MM.1S (cell line): Measurements from ENCODE around the gene RBM17.

Experiments
- DNase-seq: peaks from one replicate; pipeline ENCODE4 v3.0.0-alpha.2; 2015
- H2AFZ ChIP-seq: fragments of 300-600 bp; sonication (generic); 2 replicates; pipeline ENCODE4 v1.6.0; 2016; ENCODE audit warnings: antibody characterized with exemption, low read length
- H3F3A ChIP-seq: fragments of 300-600 bp; sonication (generic); 2 replicates; pipeline ENCODE4 v1.6.1; 2016; ENCODE audit warnings: mild to moderate bottlenecking, antibody characterized with exemption, low read length, moderate library complexity, mixed read lengths; ENCODE audit not compliant: insufficient read depth
- H3K27ac ChIP-seq: fragments of 300-600 bp; sonication (generic); 2 replicates; pipeline ENCODE4 v1.5.1; 2016; ENCODE audit warnings: mild to moderate bottlenecking, low read length
- H3K27me3 ChIP-seq: fragments of 300-600 bp; sonication (generic); replicated peaks from 2 replicates; pipeline ENCODE4 v1.6.0; 2016; ENCODE audit warnings: low read length; ENCODE audit not compliant: insufficient read depth
- H3K36me3 ChIP-seq: fragments of 300-600 bp; sonication (generic); replicated peaks from 2 replicates; pipeline ENCODE4 v1.6.1; 2016; ENCODE audit warnings: mild to moderate bottlenecking, low read length, mixed read lengths; ENCODE audit not compliant: insufficient read depth
- H3K4me1 ChIP-seq: fragments of 300-600 bp; sonication (generic); 2 replicates; pipeline ENCODE4 v1.6.1; 2016; ENCODE audit warnings: low read length, mixed read lengths
- H3K4me2 ChIP-seq: fragments of 300-600 bp; sonication (generic); 2 replicates; pipeline ENCODE4 v1.6.0; 2016; ENCODE audit warnings: low read depth, low read length
- H3K4me3 ChIP-seq: fragments of 300-600 bp; sonication (generic); 2 replicates; pipeline ENCODE4 v1.5.1; 2016; ENCODE audit warnings: low read length, mixed read lengths
- H3K79me2 ChIP-seq: fragments of 300-600 bp; sonication (generic); 2 replicates; pipeline ENCODE4 v1.6.1; 2016; ENCODE audit warnings: mixed run types, low read length, mixed read lengths
- H3K9ac ChIP-seq: fragments of 300-600 bp; sonication (generic); 2 replicates; pipeline ENCODE4 v1.6.1; 2016; ENCODE audit warnings: low read length, mixed read lengths
- H3K9me2 ChIP-seq: fragments of 300-600 bp; sonication (generic); replicated peaks from 2 replicates; pipeline ENCODE4 v1.6.1; 2016; ENCODE audit warnings: mild to moderate bottlenecking, low read length, mixed read lengths; ENCODE audit not compliant: insufficient read depth
- H3K9me3 ChIP-seq: fragments of 300-600 bp; sonication (generic); replicated peaks from 2 replicates; pipeline ENCODE4 v1.6.1; 2016; ENCODE audit warnings: mild to moderate bottlenecking, low read length, mixed read lengths; ENCODE audit not compliant: insufficient read depth
- H4K20me1 ChIP-seq: fragments of 300-600 bp; sonication (generic); 2 replicates; pipeline ENCODE4 v1.6.1; 2016; ENCODE audit warnings: mild to moderate bottlenecking, low read length, moderate library complexity, mixed read lengths; ENCODE audit not compliant: insufficient read depth
- CTCF ChIP-seq: fragments of 300-600 bp; sonication (generic); IDR thresholded peaks from 2 replicates; pipeline ENCODE4 v1.5.1; 2016; ENCODE audit warnings: antibody characterized with exemption, low read length, mixed read lengths
- EZH2 ChIP-seq: fragments of 300-600 bp; sonication (generic); optimal IDR thresholded peaks from 2 replicates; pipeline ENCODE3; 2017; ENCODE audit warnings: low read depth, mild to moderate bottlenecking, antibody characterized with exemption, low read length, mixed read lengths
- EZH2phosphoT487 ChIP-seq: fragments of 300-600 bp; sonication (generic); IDR thresholded peaks from 2 replicates; pipeline ENCODE4 v1.6.1; 2018; ENCODE audit warnings: antibody characterized with exemption, low read length

The RBM17 gene

GRCh38 chr10:6065835-6066234 is 23.0 kb upstream of the RBM17 start:
- Histone ChIP-seq H3K9ac (no peak overlapping the region), H3K79me2 (no peaks in the 10 kb centered on the region)

GRCh38 chr10:6067457-6067856 is 21.4 kb upstream of the RBM17 start:
- Histone ChIP-seq H3K4me1 (peaks cover 13% of the 10 kb centered on the region), H4K20me1 (no peaks in the 10 kb centered on the region), H3K4me2 (no peak overlapping the region), H2AFZ (no peak overlapping the region), H3F3A (0 out of 2 replicates have a peak, but pooled peaks cover 5% of the 10 kb centered on the region), H3K79me2 (no peaks in the 10 kb centered on the region), H3K27me3 (peaks cover 21% of the 10 kb centered on the region; the same call in 1 of the 2 replicates), H3K27ac (no peak overlapping the region), H3K9me2 (no peaks in the 10 kb centered on the region), H3K4me3 (no peak overlapping the region), H3K9ac (no peak overlapping the region), H3K36me3 (no peaks in the 10 kb centered on the region), H3K9me3 (no peaks in the 10 kb centered on the region)
- TF ChIP-seq CTCF = no peak
- no peak for TF ChIP-seq EZH2
- no peak for TF ChIP-seq EZH2phosphoT487
- no peak for DNase-seq

More at GRCh38 chr10:6065835-6066234, 23.0 kb upstream of the RBM17 start:
- H3K4me3 ChIP-seq = no peak overlapping the region
- no peaks in the 10 kb centered on the region for H3K9me2 ChIP-seq
- no peak for DNase-seq
- peaks cover 36% of the 10 kb centered on the region; the same call in 1 of the 2 replicates for H3K27me3 ChIP-seq
- no peaks in the 10 kb centered on the region for H3K9me3 ChIP-seq
- H3K4me1 ChIP-seq = peaks cover 13% of the 10 kb centered on the region
- H3F3A ChIP-seq = 0 out of 2 replicates have a peak, but pooled peaks cover 5% of the 10 kb centered on the region
- no peak overlapping the region for H3K27ac ChIP-seq
- H3K4me2 ChIP-seq = no peak overlapping the region
- H3K36me3 ChIP-seq = no peaks in the 10 kb centered on the region
- no peak overlapping the region for H2AFZ ChIP-seq
- TF ChIP-seq EZH2phosphoT487 = no peak
- TF ChIP-seq EZH2 = no peak
- TF ChIP-seq CTCF = no peak
- no peaks in the 10 kb centered on the region for H4K20me1 ChIP-seq

GRCh38 chr10:6068006-6068405 is 20.8 kb upstream of the RBM17 start:
- DNase-seq = no peak
- Histone ChIP-seq H2AFZ (no peak overlapping the region), H3F3A (0 out of 2 replicates have a peak, but pooled peaks cover 5% of the 10 kb centered on the region), H3K9ac (no peak overlapping the region), H3K27ac (no peak overlapping the region), H3K4me3 (no peak overlapping the region), H3K9me2 (no peaks in the 10 kb centered on the region), H4K20me1 (no peaks in the 10 kb centered on the region), H3K4me1 (peaks cover 13% of the 10 kb centered on the region), H3K36me3 (no peaks in the 10 kb centered on the region), H3K4me2 (no peak overlapping the region), H3K79me2 (no peaks in the 10 kb centered on the region), H3K27me3 (peaks cover 16% of the 10 kb centered on the region; the same call in 1 of the 2 replicates), H3K9me3 (no peaks in the 10 kb centered on the region)
- no peak for TF ChIP-seq CTCF
- TF ChIP-seq EZH2phosphoT487 = no peak
- TF ChIP-seq EZH2 = no peak
